Airway epithelial cell (primary cell): ENCODE measurements around the gene SDE2. TPM values are rescaled to one million over a fixed set of nuclear protein-coding genes. Genes with fewer than 3 reads are reported as not detected.

Experiments
- total RNA-seq: library from RNA; depleted of rRNA; stranded (reverse); fragments of >200 nt; gene quantifications from 2 replicates; pipeline ENCODE4 v1.2.3, GENCODE V29; 2015

SDE2 gene
- total RNA-seq = 13.0 and 18.5 TPM in 2 replicates

GRCh38 chr1:225999227-225999911 is at the start of gene SDE2:
Gene SDE2 (minus strand): TSS chr1:225999343. CDS start chr1:225999312, 31 bp downstream.

DNA sequence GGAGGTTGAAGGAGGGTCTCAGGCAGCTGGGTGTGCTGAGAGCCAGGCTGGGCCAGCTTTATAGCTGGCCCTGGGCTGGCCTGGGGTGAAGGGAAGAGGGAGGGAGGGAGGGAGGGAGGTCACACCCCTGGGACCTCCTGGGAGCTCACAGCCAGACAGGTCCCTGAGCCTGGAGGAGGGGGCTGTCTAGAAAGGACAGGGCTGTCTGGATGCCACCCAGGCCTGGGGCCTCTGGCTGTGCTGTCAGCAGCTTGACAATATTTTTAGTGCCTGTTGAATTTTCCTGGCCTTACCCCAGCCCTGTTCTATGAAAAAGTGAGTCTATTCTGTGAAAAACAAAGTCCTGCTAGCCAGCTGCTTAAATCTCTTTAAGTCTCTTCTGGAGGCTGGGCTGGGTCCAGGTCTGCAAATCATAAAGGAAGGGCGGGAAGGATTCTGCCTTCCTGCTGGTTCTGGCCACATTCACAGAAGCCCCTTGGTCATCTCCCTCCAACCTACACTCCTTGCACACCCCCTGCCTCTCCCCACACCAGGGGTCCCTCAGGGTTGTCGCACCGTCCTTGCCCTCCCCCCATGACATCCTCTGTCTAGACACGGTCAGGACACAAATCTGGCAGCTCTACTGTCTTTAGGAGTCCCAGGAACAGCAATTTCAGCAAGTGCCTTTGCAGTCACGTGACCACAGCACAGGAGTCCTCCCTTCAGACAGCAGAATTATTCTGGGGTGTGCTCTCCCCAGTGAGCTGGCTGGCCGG is 57.8 kb downstream of the SDE2 start, which contains the start of gene LEFTY2:
LEFTY2 (minus strand) TSS at position 34 of the 755 bp plus-strand sequence. CDS start 80 bp downstream, outside the sequence.

Other genes starting within 250 kb of the SDE2 start
- 233 and 250 TPM in 2 replicates for gene SRP9, start 221.5 kb downstream of the SDE2 start, total RNA-seq
- 23.7 and 25.0 TPM in 2 replicates for gene EPHX1, start 189.2 kb downstream of the SDE2 start, total RNA-seq
- 6.5 and 8.7 TPM in 2 replicates for gene TMEM63A, start 117.0 kb downstream of the SDE2 start, total RNA-seq
- not detected in 2 replicates for gene LEFTY1, start 110.2 kb downstream of the SDE2 start, total RNA-seq
- gene PYCR2, start 75.1 kb downstream of the SDE2 start, total RNA-seq = 55.5 and 63.7 TPM in 2 replicates
- not detected in 2 replicates for gene LEFTY2, start 58.1 kb downstream of the SDE2 start, total RNA-seq
- gene H3-3A, start 63.4 kb upstream of the SDE2 start, total RNA-seq = 327 and 495 TPM in 2 replicates
- 35.5 and 42.1 TPM in 2 replicates for gene ACBD3, start 187.4 kb upstream of the SDE2 start, total RNA-seq
- not detected in 2 replicates for gene MIXL1, start 224.3 kb upstream of the SDE2 start, total RNA-seq